Adrenal gland (tissue), 12 donors: ENCODE data around the gene PTPN14. TPM values are rescaled to one million over a fixed set of nuclear protein-coding genes. Genes with fewer than 3 reads are reported as not detected.
"Not testable (repeated sequence)": the region's sequence is repeated elsewhere in the genome, so short reads cannot be mapped to it uniquely, and the experiment has no call there.

Source experiments
- DNase-seq, 7 donors: peaks; one replicate each; pipeline ENCODE4 v3.0.0-alpha.2; 2019 to 2020
- H3K27ac ChIP-seq, 5 donors: fragments of 200-600 bp; sonication (generic) in 4 of 5; 1 replicate in 3 of 5; 2 replicates in 2 of 5; pipeline versions ENCODE4 v1.5.1 to v1.8.0; 2016 to 2020; ENCODE audit warnings: mild to moderate bottlenecking in 1 of 5
- H3K27me3 ChIP-seq: fragments of 200-600 bp; 2 replicates; pipeline ENCODE4 v1.8.0; 2021
- H3K36me3 ChIP-seq, 2 donors: fragments of 200-600 bp; replicated peaks in 1 of 2; 1 replicate in 1 of 2; 2 replicates in 1 of 2; pipeline versions ENCODE4 v1.5.1 to v1.8.0; 2018 to 2022
- H3K4me1 ChIP-seq, 2 donors: fragments of 200-600 bp; replicated peaks in 1 of 2; 1 replicate in 1 of 2; 2 replicates in 1 of 2; pipeline versions ENCODE4 v1.5.1 to v1.8.0; 2018 to 2021
- H3K4me3 ChIP-seq, 4 donors: fragments of 200-600 bp; sonication (generic) in 3 of 4; one replicate each; pipeline ENCODE4 v1.5.1; 2016 to 2018
- H3K9me3 ChIP-seq, 3 donors: fragments of 200-600 bp; sonication (generic) in 1 of 3; replicated peaks in 1 of 3; 1 replicate in 2 of 3; 2 replicates in 1 of 3; pipeline versions ENCODE4 v1.5.1 to v1.8.0; 2016 to 2021
- CTCF ChIP-seq, 6 experiments: fragments of 450-650 bp in 4 of 6; fragments of 200-600 bp in 2 of 6; sonication (generic) in 1 of 6; IDR thresholded peaks; 1 replicate in 5 of 6; 2 replicates in 1 of 6; pipeline versions ENCODE4 v1.5.1 to v1.8.0; 2016 to 2021; ENCODE audit warnings: antibody characterized with exemption in 6 of 6, mild to moderate bottlenecking in 2 of 6, moderate library complexity in 1 of 6
- POLR2A ChIP-seq, 2 donors: fragments of 450-650 bp; IDR thresholded peaks; one replicate each; pipeline ENCODE4 v1.6.1; 2017; ENCODE audit warnings: antibody characterized with exemption in 2 of 2, mild to moderate bottlenecking in 2 of 2, moderate library complexity in 1 of 2
- WGBS, 4 donors: extraction: QIAGEN DNeasy Blood & Tissue Kit in 2 of 4; methylation state at CpG; one replicate each; pipeline versions ENCODE4 v1.1.5 to v1.1.7; 2013 to 2017; 5-methylcytosine and 5-hydroxymethylcytosine counted together
- intact Hi-C, 2 donors: fragments of 100-400 bp; cut with DNase I; formaldehyde crosslinking; loops; one replicate each; pipeline versions ENCODE4 v1.14.1 to v1.15.0; 2022 to 2023
- polyA plus RNA-seq, 3 donors: library from polyadenylated mRNA; stranded (reverse); fragments of 200-250 nt in 2 of 3; fragments of 350-450 nt in 1 of 3; fragmentation: Illumina TruSeq in 1 of 3; extraction: RNeasy Lipid Tissue Mini Kit (QIAGEN cat#74804) in 1 of 3; gene quantifications; one replicate each; pipeline ENCODE4 v1.2.3, GENCODE V29; 2013 to 2014
- total RNA-seq, 9 donors: library from RNA; depleted of rRNA in 4 of 9; stranded (reverse); fragments of >200 nt in 4 of 9; fragments of 120-200 nt in 1 of 9; fragmentation: NEBNext Ultra II Directional in 1 of 9; extraction: Animal tissue kit (Norgen Biotek cat#: 25700) in 1 of 9; gene quantifications; one replicate each; pipeline versions ENCODE4 v1.1.0 to v1.2.4, GENCODE V29; 2013 to 2023
- donor health status: healthy with polysubstance abuse.
- donor health status: Bipolar disorder and iron deficiency.
- donor health status: DM: yes; HTN: yes; CAD: no.
- donor health status: DM: no; HTN: no; CAD: no.
- donor health status: DM: no; HTN: no; CAD: no.
- donor health status: DM: yes; HTN: yes; CAD: no.

PTPN14 gene
- total and polyA plus RNA-seq, 12 donors: 7.9 to 96.2 (median 32.0) TPM

- no peak overlapping the region for H3K4me3 ChIP-seq
- no peaks in the 10 kb centered on the region for H3K36me3 ChIP-seq
- H3K9me3 ChIP-seq: no peaks in the 10 kb centered on the region
- H3K27ac ChIP-seq: no peak overlapping the region
- peaks cover 4 to 20% of the 10 kb centered on the region in 2 donors for H3K4me1 ChIP-seq
- WGBS, 4 donors: 57 to 76% (median 73%) methylated on average over 4 of the region's 4 CpGs
- intact Hi-C loops: no loop called here
- TF ChIP-seq POLR2A (IDR thresholded peaks at IDR 0.05): no peak
- TF ChIP-seq CTCF (IDR thresholded peaks at IDR 0.05): no peak
- no peak for DNase-seq
- H3K27me3 ChIP-seq: no peaks in the 10 kb centered on the region
These were observed 50.9 kb downstream of the PTPN14 start for GRCh38 chr1:214500340-214501055.

- H3K9me3 ChIP-seq: no peaks in the 10 kb centered on the region
- 53 to 82% (median 78%) methylated on average over 4 of the region's 4 CpGs for WGBS, 4 donors
- H3K4me3 ChIP-seq: no peak overlapping the region
- intact Hi-C loops: no loop called here
- H3K4me1 ChIP-seq: peaks cover 4 to 20% of the 10 kb centered on the region in 2 donors
- no peaks in the 10 kb centered on the region for H3K27me3 ChIP-seq
- no peak overlapping the region for H3K27ac ChIP-seq
- no peaks in the 10 kb centered on the region for H3K36me3 ChIP-seq
- TF ChIP-seq POLR2A (IDR thresholded peaks at IDR 0.05) (no peak), CTCF (IDR thresholded peaks at IDR 0.05) (no peak)
- DNase-seq: no peak
These were observed 51.7 kb downstream of the PTPN14 start for GRCh38 chr1:214499732-214500131.

- DNase-seq: no peak
- Histone ChIP-seq H3K9me3 (no peaks in the 10 kb centered on the region), H3K27me3 (no peaks in the 10 kb centered on the region), H3K4me1 (peaks cover 4 to 20% of the 10 kb centered on the region in 2 donors), H3K36me3 (no peaks in the 10 kb centered on the region), H3K27ac (no peak overlapping the region), H3K4me3 (no peak overlapping the region)
- intact Hi-C loops: no loop called here
- WGBS, 4 donors: 6 to 19% (median 13%) methylated on average over 1 of the region's 1 CpG
- TF ChIP-seq POLR2A (IDR thresholded peaks at IDR 0.05): no peak
These were observed 53.4 kb downstream of the PTPN14 start for GRCh38 chr1:214498021-214498420.

GRCh38 chr1:214496126-214496525 lies 55.3 kb downstream of the PTPN14 start:
- Histone ChIP-seq H3K4me1 (peaks cover 4 to 20% of the 10 kb centered on the region in 2 donors), H3K27me3 (no peaks in the 10 kb centered on the region), H3K36me3 (no peaks in the 10 kb centered on the region), H3K9me3 (no peaks in the 10 kb centered on the region), H3K4me3 (no peak overlapping the region), H3K27ac (no peak overlapping the region)
- intact Hi-C loops: no loop called here
- no peak for DNase-seq
- WGBS, 4 donors: 64 to 74% (median 68%) methylated on average over 4 of the region's 4 CpGs
- TF ChIP-seq POLR2A (IDR thresholded peaks at IDR 0.05) (no peak), CTCF (IDR thresholded peaks at IDR 0.05) (no peak)

GRCh38 chr1:214494706-214495105 lies 56.7 kb downstream of the PTPN14 start:
- H3K9me3 ChIP-seq: no peaks in the 10 kb centered on the region
- H3K4me3 ChIP-seq: no peak overlapping the region
- WGBS, 4 donors: 43 to 84% (median 72%) methylated on average over 2 of the region's 2 CpGs
- TF ChIP-seq CTCF (IDR thresholded peaks at IDR 0.05): no peak
- TF ChIP-seq POLR2A (IDR thresholded peaks at IDR 0.05): no peak
- no peak overlapping the region for H3K27ac ChIP-seq
- no peaks in the 10 kb centered on the region for H3K27me3 ChIP-seq
- H3K4me1 ChIP-seq: peaks cover 4 to 10% of the 10 kb centered on the region in 2 donors
- DNase-seq: no peak
- H3K36me3 ChIP-seq: no peaks in the 10 kb centered on the region
- intact Hi-C loops: no loop called here

- peaks cover 4 to 10% of the 10 kb centered on the region in 2 donors for H3K4me1 ChIP-seq
- H3K4me3 ChIP-seq, H3K36me3 ChIP-seq, H3K9me3 ChIP-seq, DNase-seq, H3K27ac ChIP-seq, intact Hi-C loops, H3K27me3 ChIP-seq: not testable (repeated sequence)
- WGBS, 4 donors: 83 to 96% (median 90%) methylated on average over 6 of the region's 6 CpGs
These were observed 57.2 kb downstream of the PTPN14 start for GRCh38 chr1:214494179-214494578.
